HCT116 (cell line): ENCODE measurements around the gene TPD52L1. TPM values are rescaled to one million over a fixed set of nuclear protein-coding genes. Genes with fewer than 3 reads are reported as not detected.

ENCODE experiments used
- ATAC-seq: fragments of 200-7000 bp; cut with Tn5 transposase; 2 replicates; pipeline ENCODE4 v1.9.1; 2020; ENCODE audit warnings: mild to moderate bottlenecking, moderate library complexity
- BruUV-seq: library from RNA; stranded (reverse); fragments of 400-500 nt; replicated peaks from 2 replicates; lab custom pipeline; 2021; lab: Mats Ljungman, UMichigan
- CTCF ChIA-PET: fragments of 300-600 bp; sonication (Branson Sonifier 250); formaldehyde crosslinking; loops from one replicate; lab custom pipeline; 2021; ENCODE audit warnings: antibody characterized with exemption; lab: Charles Lee
- POLR2A ChIA-PET: fragments of 300-600, 350-600 bp; sonication (Branson Sonifier 250); formaldehyde crosslinking; loops from one replicate; lab custom pipeline; 2021; ENCODE audit warnings: antibody characterized with exemption; lab: Charles Lee
- RAD21 ChIA-PET, 2 experiments: fragments of 300-600 bp; sonication (Branson Sonifier 250); formaldehyde crosslinking; loops; one replicate each; lab custom pipeline; 2023; ENCODE audit warnings: low total read pairs in 2 of 2; ENCODE audit not compliant: uncharacterized antibody in 2 of 2, unreplicated experiment in 2 of 2, low non-redundant PET in 1 of 2; lab: Charles Lee
- DNase-seq: peaks from one replicate; pipeline ENCODE4 v3.0.0-alpha.2; 2010; ENCODE audit warnings: low read depth, low spot score
- H2AFZ ChIP-seq: fragments of 200-600 bp; shearing (Covaris generic), sonication (generic); 2 replicates; pipeline ENCODE4 v1.6.1; 2017; ENCODE audit warnings: low read depth, mixed run types, mixed read lengths, antibody characterized with exemption, low read length; ENCODE audit not compliant: poor library complexity, severe bottlenecking
- H3K27ac ChIP-seq: 2 replicates; pipeline ENCODE4 v1.5.1; 2012; ENCODE audit warnings: low read depth, low read length
- H3K27me3 ChIP-seq: fragments of 200-600 bp; sonication (generic); 2 replicates; pipeline ENCODE4 v1.6.1; 2016; ENCODE audit warnings: mixed run types, low read length, mixed read lengths; ENCODE audit not compliant: insufficient read depth
- H3K36me3 ChIP-seq, 2 experiments: fragments of 200-500 bp in 1 of 2; fragments of 200-600 bp in 1 of 2; sonication (Bioruptor generic) in 1 of 2; sonication (generic) in 1 of 2; 2 replicates each; pipeline versions ENCODE4 v1.5.1 to v1.6.1; 2014 to 2016; ENCODE audit warnings: low read length in 2 of 2, inconsistent platforms in 1 of 2, mixed read lengths in 1 of 2, mixed run types in 1 of 2; ENCODE audit not compliant: insufficient read depth in 2 of 2, control insufficient read depth in 1 of 2
- H3K4me1 ChIP-seq, 2 experiments: fragments of 200-600 bp in 1 of 2; sonication (generic) in 1 of 2; 2 replicates each; pipeline versions ENCODE4 v1.5.1 to v1.6.1; 2012 to 2017; ENCODE audit warnings: low read length in 2 of 2, inconsistent platforms in 1 of 2, mild to moderate bottlenecking in 1 of 2, mixed read lengths in 1 of 2, mixed run types in 1 of 2, moderate library complexity in 1 of 2; ENCODE audit not compliant: insufficient read depth in 2 of 2, control insufficient read depth in 1 of 2
- H3K4me2 ChIP-seq: fragments of 200-600 bp; sonication (generic); 2 replicates; pipeline ENCODE4 v1.6.1; 2017; ENCODE audit warnings: mixed run types, low read length, mixed read lengths
- H3K4me3 ChIP-seq, 2 experiments: fragments of 200-600 bp in 1 of 2; sonication (generic) in 1 of 2; replicated peaks in 1 of 2; 2 replicates each; pipeline ENCODE4 v1.5.1; 2011 to 2016; ENCODE audit warnings: low read length in 2 of 2, control low read depth in 1 of 2, low read depth in 1 of 2, mild to moderate bottlenecking in 1 of 2, mixed read lengths in 1 of 2, mixed run types in 1 of 2
- H3K79me2 ChIP-seq: fragments of 200-600 bp; sonication (generic); 2 replicates; pipeline ENCODE4 v1.6.1; 2017; ENCODE audit warnings: mild to moderate bottlenecking, mixed run types, low read length, moderate library complexity, mixed read lengths; ENCODE audit not compliant: insufficient read depth
- H3K9ac ChIP-seq: fragments of 200-600 bp; sonication (generic); 2 replicates; pipeline ENCODE4 v1.6.1; 2016; ENCODE audit warnings: low read length, mixed read lengths
- H3K9me2 ChIP-seq: fragments of 200-600 bp; sonication (generic), shearing (Covaris generic); 2 replicates; pipeline ENCODE4 v1.6.1; 2017; ENCODE audit warnings: mixed run types, mild to moderate bottlenecking, moderate library complexity; ENCODE audit not compliant: insufficient read depth
- H3K9me3 ChIP-seq, 2 experiments: fragments of 200-500 bp in 1 of 2; fragments of 200-600 bp in 1 of 2; sonication (Bioruptor generic) in 1 of 2; sonication (generic) in 1 of 2; 2 replicates each; pipeline ENCODE4 v1.6.1; 2014 to 2017; ENCODE audit warnings: low read length in 2 of 2, mixed read lengths in 2 of 2, inconsistent platforms in 1 of 2, low read depth in 1 of 2, mild to moderate bottlenecking in 1 of 2, mixed run types in 1 of 2, moderate library complexity in 1 of 2; ENCODE audit not compliant: control insufficient read depth in 1 of 2, insufficient read depth in 1 of 2
- H4K20me1 ChIP-seq: fragments of 200-600 bp; sonication (generic), shearing (Covaris generic); 2 replicates; pipeline ENCODE4 v1.6.1; 2017; ENCODE audit warnings: mixed run types, mild to moderate bottlenecking, moderate library complexity; ENCODE audit not compliant: insufficient read depth
- CBX3 ChIP-seq: IDR thresholded peaks from 2 replicates; pipeline ENCODE4 v1.6.1; 2012; ENCODE audit warnings: low read depth
- EGR1 ChIP-seq: IDR thresholded peaks from 2 replicates; pipeline ENCODE4 v1.6.1; 2012; ENCODE audit warnings: low read depth
- FOSL1 ChIP-seq: IDR thresholded peaks from 2 replicates; pipeline ENCODE4 v1.6.1; 2012; ENCODE audit warnings: low read depth
- SIN3A ChIP-seq: IDR thresholded peaks from 2 replicates; pipeline ENCODE4 v1.6.1; 2012; ENCODE audit warnings: low read depth
- ZFX ChIP-seq: fragments of 450-650 bp; IDR thresholded peaks from 2 replicates; pipeline ENCODE4 v1.6.1; 2017
- ZNF274 ChIP-seq: fragments of 200-500 bp; sonication (Bioruptor generic); IDR thresholded peaks from 2 replicates; pipeline ENCODE4 v1.6.1; 2014; ENCODE audit warnings: mild to moderate bottlenecking, low read depth, low read length, inconsistent platforms
- intact Hi-C: fragments of 100-400 bp; cut with micrococcal nuclease; formaldehyde crosslinking; loops from 2 replicates; pipeline ENCODE4 v1.10.0; 2022
- total RNA-seq: library from RNA; stranded (reverse); gene quantifications from one replicate; pipeline ENCODE4 v1.2.1, GENCODE V29; 2021; ENCODE audit not compliant: unreplicated experiment
- TF ChIP-seq, protein P1 (sequence below), 3 experiments: fragments of 200-600 bp in 1 of 3; sonication (generic) in 1 of 3; IDR thresholded peaks in 2 of 3; conservative IDR thresholded peaks in 1 of 3; 2 replicates each; pipeline ENCODE4 v1.5.1; 2012 to 2017; ENCODE audit warnings: low read depth in 2 of 3, low read length in 2 of 3, antibody characterized with exemption in 1 of 3, borderline replicate concordance in 1 of 3, control low read depth in 1 of 3, mild to moderate bottlenecking in 1 of 3, mixed read lengths in 1 of 3, mixed run types in 1 of 3, moderate library complexity in 1 of 3; ENCODE audit not compliant: insufficient read depth in 1 of 3
- TF ChIP-seq, protein P2 (sequence below): IDR thresholded peaks from 2 replicates; pipeline ENCODE4 v1.6.1; 2011; ENCODE audit warnings: mild to moderate bottlenecking, low read length, moderate library complexity; ENCODE audit not compliant: insufficient replicate concordance; ENCODE audit errors: extremely low read depth

TPD52L1 gene
- total RNA-seq, 1 experiment from 2014 or later: 64.1 TPM

- no peak for TF ChIP-seq CBX3
- TF ChIP-seq ZFX: no peak
- TF ChIP-seq EGR1: no peak
- TF ChIP-seq FOSL1: no peak
- TF ChIP-seq ZNF274: no peak
- no peak for TF ChIP-seq SIN3A
- TF ChIP-seq, protein P1, sequence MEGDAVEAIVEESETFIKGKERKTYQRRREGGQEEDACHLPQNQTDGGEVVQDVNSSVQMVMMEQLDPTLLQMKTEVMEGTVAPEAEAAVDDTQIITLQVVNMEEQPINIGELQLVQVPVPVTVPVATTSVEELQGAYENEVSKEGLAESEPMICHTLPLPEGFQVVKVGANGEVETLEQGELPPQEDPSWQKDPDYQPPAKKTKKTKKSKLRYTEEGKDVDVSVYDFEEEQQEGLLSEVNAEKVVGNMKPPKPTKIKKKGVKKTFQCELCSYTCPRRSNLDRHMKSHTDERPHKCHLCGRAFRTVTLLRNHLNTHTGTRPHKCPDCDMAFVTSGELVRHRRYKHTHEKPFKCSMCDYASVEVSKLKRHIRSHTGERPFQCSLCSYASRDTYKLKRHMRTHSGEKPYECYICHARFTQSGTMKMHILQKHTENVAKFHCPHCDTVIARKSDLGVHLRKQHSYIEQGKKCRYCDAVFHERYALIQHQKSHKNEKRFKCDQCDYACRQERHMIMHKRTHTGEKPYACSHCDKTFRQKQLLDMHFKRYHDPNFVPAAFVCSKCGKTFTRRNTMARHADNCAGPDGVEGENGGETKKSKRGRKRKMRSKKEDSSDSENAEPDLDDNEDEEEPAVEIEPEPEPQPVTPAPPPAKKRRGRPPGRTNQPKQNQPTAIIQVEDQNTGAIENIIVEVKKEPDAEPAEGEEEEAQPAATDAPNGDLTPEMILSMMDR (IDR thresholded peaks at IDR 0.05 in 2 of 3, conservative IDR thresholded peaks at IDR 0.05 in 1 of 3; ENCODE audit: borderline replicate concordance in 1 of 3, insufficient read depth in 1 of 3, low read depth in 2 of 3, low read length in 2 of 3): no peak
- TF ChIP-seq, protein P2, sequence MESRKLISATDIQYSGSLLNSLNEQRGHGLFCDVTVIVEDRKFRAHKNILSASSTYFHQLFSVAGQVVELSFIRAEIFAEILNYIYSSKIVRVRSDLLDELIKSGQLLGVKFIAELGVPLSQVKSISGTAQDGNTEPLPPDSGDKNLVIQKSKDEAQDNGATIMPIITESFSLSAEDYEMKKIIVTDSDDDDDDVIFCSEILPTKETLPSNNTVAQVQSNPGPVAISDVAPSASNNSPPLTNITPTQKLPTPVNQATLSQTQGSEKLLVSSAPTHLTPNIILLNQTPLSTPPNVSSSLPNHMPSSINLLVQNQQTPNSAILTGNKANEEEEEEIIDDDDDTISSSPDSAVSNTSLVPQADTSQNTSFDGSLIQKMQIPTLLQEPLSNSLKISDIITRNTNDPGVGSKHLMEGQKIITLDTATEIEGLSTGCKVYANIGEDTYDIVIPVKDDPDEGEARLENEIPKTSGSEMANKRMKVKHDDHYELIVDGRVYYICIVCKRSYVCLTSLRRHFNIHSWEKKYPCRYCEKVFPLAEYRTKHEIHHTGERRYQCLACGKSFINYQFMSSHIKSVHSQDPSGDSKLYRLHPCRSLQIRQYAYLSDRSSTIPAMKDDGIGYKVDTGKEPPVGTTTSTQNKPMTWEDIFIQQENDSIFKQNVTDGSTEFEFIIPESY: no peak
- BruUV-seq: no TSS peak
- H2AFZ ChIP-seq: no peak overlapping the region
- ATAC-seq (no peak), DNase-seq (no peak)
- no peaks in the 10 kb centered on the region for H3K9me2 ChIP-seq
- H3K27me3 ChIP-seq: no peaks in the 10 kb centered on the region
- H3K4me3 ChIP-seq: no peak overlapping the region
- H3K4me2 ChIP-seq: no peak overlapping the region
- H3K9me3 ChIP-seq: no peaks in the 10 kb centered on the region
- peaks cover 0 to 7% of the 10 kb centered on the region in 2 experiments; a peak in 1 of 4 replicates for H3K4me1 ChIP-seq
- H3K9ac ChIP-seq: no peak overlapping the region
- RAD21 ChIA-PET: no interaction called here
- intact Hi-C loops: no loop called here
- POLR2A ChIA-PET: no interaction called here
- CTCF ChIA-PET: no interaction called here
- H3K27ac ChIP-seq: no peak overlapping the region
- H3K36me3 ChIP-seq: peaks cover 6 to 11% of the 10 kb centered on the region in 2 experiments; a peak in 2 of 4 replicates
- H4K20me1 ChIP-seq: no peaks in the 10 kb centered on the region
- H3K79me2 ChIP-seq: peaks cover 47% of the 10 kb centered on the region
These were observed 124.3 kb downstream of the TPD52L1 start for GRCh38 chr6:125277838-125278237.
